ENCODE results near the gene APBA2. TPM values are rescaled to one million over a fixed set of nuclear protein-coding genes. Genes with fewer than 3 reads are reported as not detected.

The APBA2 gene
- total RNA-seq, 1 experiment from 2014 or later, result 18.4 TPM

DNA sequence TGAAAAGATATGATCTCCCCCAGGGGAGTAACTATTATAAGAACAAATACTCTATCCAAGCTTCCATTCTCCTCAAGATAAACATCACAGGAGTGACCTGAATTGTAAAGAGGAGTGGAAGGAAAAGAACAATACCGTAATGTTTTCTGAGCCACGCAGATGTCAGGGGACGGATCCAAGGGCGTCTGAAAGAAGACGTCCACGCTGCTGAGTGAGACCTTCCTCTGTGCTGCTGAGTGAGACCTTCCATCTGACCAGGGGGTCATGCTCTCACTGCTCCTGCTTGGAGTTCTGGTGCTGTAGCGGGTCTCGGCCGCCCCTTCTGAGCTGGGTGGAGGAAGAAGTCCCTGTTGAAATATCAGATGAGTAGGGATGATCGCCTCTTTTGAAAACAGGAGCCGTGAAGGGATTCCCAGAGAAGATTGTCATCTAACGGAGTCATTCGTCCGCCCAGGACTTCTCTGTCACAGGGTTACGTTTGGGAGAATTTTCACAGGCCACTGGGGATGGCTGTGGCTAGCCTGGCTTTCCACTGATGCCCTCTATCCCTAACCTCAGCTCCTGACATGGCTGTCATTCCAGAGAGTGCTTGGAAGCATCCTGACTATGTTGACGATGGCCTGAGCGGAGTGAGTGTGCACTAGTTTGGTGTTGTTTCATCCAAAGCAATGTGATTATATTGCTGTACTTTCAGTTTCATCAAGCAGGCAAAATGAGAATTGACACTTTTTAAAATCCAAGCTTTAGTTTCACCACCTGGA, 184.9 kb downstream of the APBA2 start:
- in situ Hi-C loops (cut with HindIII; ENCODE audit: low pct_unique_long_range_greater_than_20kb, low sequenced_read_pairs), result no loop called here

DNA sequence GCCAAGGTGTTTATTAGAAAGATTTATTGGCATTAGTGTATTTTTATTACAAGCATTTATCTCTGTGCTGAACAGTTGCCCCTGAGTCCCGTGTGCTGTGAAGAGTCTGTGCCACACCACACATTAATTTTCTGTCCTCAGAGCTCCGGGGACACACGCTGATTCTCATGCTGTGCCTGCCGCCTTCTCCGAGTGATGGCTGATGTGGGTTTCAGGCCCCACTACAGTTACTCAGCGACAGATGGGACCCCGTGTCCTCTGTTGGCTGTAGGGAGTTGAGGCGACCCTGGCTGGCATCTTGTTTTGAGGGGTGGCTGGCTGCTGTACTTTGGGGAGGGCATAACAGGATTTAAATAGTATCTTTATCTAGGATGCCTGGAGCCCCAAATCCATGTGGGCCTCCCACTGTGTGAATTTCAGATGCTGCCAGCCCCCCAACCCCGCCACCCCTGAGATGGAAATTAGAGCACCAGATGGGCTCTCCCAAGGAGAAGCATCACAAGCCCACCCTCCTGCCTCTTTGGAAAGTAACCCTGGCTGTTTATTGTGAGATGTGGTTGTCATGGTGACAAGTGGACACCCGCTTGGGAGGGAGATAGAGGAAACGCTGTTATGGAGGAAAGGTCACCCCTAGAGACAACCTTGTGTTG, 185.6 kb downstream of the APBA2 start:
- in situ Hi-C loops (cut with HindIII; ENCODE audit: low pct_unique_long_range_greater_than_20kb, low sequenced_read_pairs), result no loop called here
- DNase-seq (ENCODE audit: low read depth), result no peak

More for the DNA sequence above, 184.9 kb downstream of the APBA2 start:
- DNase-seq (ENCODE audit: low read depth), result no peak

DNA sequence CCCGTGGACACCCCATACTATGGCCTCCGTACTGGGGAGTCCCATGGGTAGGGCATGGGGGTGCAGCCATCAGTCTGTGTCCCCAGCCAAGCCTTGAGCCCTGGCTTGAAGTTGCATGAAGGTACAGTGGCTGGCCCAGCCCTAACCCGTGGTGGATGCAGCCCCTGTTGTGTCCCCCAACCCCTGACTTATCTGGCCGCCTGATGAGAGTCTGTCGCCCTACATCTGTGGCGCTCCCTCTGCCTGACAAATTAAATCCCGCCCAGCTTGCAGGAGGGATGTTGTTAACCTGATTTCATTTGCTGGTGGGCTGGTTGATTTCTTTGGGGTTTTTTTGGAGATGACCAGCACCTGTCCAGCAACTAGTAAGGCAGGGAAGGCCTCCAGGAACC, 186.1 kb downstream of the APBA2 start:
- DNase-seq (ENCODE audit: low read depth), result no peak
- in situ Hi-C loops (cut with HindIII; ENCODE audit: low pct_unique_long_range_greater_than_20kb, low sequenced_read_pairs), result no loop called here

DNA sequence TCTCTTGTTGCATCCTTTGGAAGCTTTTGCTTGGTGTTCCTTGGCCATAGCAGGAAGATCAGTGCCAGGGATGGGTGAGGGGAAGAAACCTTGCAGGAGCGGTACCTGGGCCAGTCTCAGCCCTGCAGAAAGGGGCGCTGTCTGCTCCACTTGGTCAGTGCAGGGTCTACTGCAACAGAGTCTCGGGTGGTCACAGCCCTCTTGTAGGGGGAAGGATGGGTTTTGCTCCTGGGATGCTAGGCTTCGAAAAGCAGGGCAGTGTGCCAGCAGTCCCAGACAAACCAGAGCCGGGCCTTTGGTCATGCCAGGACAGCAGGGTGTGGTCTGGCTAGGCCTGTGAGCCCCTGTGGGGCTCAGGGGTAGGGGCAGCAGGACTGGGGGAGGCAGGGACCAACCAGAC, 186.7 kb downstream of the APBA2 start:
- no peak for DNase-seq (ENCODE audit: low read depth)
- in situ Hi-C loops (cut with HindIII; ENCODE audit: low pct_unique_long_range_greater_than_20kb, low sequenced_read_pairs), result no loop called here

DNA sequence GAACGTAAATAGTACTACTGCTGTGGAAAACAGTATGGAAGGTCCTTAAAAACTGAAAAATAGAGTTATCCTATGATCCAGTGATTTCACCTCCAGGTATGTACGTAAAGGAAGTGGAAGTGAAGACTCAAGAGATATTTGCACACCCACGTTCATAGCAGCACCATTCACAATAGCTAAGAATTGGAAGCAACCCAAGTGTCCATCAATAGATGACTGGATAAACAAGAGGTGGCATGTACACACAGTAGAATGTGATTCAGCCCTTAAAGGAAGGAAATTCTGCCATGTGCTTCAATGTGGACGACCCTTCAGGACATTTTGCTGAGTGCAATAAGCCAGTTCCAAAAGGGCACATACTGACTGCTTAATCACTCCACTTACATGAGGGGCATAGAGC, 188.3 kb downstream of the APBA2 start:
- in situ Hi-C loops (cut with HindIII; ENCODE audit: low pct_unique_long_range_greater_than_20kb, low sequenced_read_pairs), result no loop called here
- no peak for DNase-seq (ENCODE audit: low read depth)

DNA sequence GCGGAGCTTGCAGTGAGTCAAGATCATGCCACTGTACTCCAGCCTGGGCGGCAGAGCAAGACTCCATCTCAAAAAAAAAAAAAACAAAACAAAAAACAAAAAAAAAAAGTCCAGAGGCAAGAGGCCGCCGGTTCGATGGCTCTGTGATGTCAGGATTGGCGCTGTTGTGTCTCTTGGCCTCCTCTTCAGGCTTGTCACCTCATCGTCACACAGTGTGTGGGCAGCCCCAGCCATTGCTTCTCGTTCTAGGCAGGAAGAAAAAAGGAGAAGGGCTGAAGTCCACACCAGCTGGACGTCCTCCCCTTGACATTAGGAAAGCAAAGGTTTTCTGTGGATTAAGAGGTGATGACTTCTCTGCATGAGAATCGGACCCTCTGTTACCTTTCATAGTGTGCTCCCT, 192.8 kb downstream of the APBA2 start:
- in situ Hi-C loops (cut with HindIII; ENCODE audit: low pct_unique_long_range_greater_than_20kb, low sequenced_read_pairs), result no loop called here
- no peak for DNase-seq (ENCODE audit: low read depth)

DNA sequence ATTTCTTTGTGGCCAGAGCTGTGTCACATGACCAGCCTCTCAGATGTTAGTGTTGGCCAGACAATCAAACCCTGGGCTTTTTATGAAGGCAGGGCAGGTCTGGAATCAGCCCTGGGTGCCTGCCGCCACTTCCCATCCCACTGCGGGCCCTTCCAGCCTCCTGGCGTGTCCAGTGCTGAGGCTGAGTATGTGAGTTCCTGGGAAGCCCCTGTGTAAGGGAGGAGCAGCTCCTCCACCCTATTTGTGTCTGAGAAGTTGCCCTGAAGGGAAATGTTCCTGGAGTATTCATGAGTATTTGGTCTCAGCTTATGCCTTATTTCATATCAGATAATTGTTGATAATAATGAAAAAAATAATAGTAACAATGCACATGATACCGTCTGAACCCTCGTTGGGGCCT, 193.7 kb downstream of the APBA2 start:
- in situ Hi-C loops (cut with HindIII; ENCODE audit: low pct_unique_long_range_greater_than_20kb, low sequenced_read_pairs), result no loop called here
- DNase-seq (ENCODE audit: low read depth), result no peak

DNA sequence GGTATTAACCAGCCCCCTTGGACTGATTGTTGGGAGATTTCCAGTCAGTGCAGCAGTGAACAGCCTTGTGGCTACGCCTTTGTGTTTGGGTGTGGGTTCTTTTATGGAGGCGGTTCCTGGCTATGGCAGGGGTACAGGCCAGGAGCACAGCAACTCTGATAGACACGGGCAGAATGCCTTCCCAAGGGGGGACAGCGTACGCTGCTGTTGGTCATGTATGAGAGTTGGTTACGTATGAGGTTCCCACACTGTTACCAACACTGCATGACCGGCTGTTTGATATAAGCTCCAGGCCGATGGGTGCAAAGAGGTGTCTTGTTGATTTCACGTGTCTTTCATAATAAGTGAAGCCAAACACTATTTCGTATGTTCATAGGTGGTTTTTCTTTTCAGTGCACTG, 196.0 kb downstream of the APBA2 start:
- in situ Hi-C loops (cut with HindIII; ENCODE audit: low pct_unique_long_range_greater_than_20kb, low sequenced_read_pairs), result no loop called here
- DNase-seq (ENCODE audit: low read depth), result no peak

DNA sequence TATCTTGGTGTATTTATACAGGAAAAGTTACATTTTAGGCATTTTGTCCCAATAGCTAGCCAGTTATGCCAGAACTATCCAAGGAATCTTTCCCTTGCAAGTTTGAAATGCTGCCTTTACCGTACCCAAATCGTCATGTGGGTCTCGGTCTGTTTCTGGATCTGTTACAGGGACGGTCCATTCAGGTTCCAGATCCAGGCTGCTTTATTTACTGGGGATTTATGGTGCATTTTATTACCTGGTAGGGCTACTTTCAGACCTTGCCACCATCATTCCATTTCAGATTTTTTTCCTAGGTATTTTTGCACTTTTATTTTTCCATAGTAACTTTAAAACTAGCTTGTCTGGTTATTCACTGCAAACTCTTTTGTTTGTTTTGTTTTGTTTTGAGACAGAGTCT, 197.4 kb downstream of the APBA2 start:
- in situ Hi-C loops (cut with HindIII; ENCODE audit: low pct_unique_long_range_greater_than_20kb, low sequenced_read_pairs), result no loop called here
- DNase-seq (ENCODE audit: low read depth), result no peak

DNA sequence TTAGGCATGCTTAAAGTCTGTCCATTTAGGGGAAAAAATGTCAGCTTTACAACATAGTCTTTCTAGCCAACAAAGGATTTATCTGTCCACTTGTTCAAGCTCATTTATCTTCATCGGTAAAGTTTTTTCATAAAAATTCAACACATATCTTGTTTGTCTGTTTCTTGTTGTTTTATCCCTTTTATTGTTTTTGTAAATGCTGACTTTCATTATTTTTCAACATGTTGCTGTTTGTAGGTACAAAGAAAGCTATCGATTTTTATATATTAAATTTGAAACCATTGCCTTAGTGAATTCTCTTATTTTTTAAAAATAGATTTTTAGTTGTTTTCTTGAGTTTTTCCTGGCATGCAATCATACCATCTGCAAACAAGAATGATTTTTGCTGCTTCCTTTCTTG, 198.1 kb downstream of the APBA2 start:
- in situ Hi-C loops (cut with HindIII; ENCODE audit: low pct_unique_long_range_greater_than_20kb, low sequenced_read_pairs), result no loop called here
- DNase-seq (ENCODE audit: low read depth), result no peak

DNA sequence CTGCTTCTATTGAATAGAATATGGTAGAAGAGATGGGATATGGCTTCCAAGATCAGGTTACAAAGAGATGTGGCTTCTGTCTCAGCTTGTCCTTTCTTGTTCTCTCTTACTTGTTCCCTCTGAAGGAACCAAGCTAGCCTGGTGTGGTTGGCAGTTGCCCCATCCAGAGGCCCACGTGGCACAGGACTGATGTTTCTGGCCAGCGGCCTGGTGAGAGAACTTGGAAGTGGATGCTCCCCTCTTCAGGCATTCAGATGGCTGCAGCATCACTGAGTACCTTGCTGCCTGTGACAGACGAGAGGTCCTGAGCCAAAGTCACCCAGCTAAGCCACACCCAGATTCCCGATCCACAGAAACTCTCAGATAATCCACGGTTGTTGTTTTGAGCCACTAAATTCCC, 200.2 kb downstream of the APBA2 start:
- DNase-seq (ENCODE audit: low read depth), result no peak
- in situ Hi-C loops (cut with HindIII; ENCODE audit: low pct_unique_long_range_greater_than_20kb, low sequenced_read_pairs), result no loop called here

DNA sequence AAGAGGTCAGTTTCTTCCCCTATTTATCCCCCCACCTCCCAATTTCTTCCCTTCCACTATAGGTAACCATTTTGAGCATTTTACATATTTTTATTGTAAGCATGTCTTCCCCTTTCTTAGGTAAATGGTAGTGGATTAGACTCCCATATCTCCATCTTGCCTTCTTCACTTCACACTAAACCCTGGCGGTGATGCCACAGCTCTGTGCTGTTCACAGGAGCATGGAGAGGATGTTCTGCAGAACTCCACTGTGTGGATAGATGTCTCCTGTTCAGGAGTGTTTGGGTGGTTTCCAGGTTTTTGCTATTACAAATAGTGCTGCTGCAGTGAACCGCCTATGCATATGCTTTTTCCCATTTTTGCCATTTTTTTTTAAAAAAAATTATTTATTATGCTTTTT, 201.1 kb downstream of the APBA2 start:
- in situ Hi-C loops (cut with HindIII; ENCODE audit: low pct_unique_long_range_greater_than_20kb, low sequenced_read_pairs), result no loop called here
- no peak for DNase-seq (ENCODE audit: low read depth)

DNA sequence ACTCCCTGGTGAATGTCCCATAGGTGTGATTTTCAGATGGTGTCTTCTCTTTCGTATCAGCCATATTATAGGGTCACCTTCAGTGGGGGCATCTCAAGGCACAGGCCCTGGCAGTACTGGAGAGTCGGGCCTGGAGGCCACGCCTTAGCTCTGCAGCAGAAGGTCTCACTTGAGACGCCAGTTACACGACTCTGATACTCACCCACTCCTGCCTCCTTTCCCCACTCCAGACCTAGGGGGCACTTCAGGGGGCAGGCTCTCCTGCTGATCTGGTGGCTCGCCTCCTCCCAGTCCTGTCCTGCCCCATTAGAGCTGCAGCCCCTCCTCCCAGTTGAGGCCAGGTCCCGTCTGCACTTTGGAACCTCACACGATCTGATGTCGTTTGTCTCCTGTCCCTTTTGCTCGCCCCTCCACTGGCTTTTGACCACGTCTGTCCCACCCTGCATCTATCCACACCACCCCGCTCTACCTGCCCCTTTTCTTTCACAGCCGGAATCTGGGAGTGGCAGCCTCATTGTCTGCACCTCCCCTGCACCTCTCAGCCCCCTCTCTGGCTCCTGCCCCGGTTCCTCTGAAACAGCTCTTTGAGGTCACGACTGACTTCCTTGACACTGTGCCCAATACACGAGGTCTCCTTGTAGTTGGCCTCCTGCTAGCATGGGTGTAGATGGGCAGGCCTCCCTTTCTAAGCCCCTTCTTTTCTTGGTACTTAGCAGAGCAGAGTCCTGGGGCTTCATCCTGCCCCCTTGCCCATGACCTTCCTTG, 201.9 kb downstream of the APBA2 start:
- in situ Hi-C loops (cut with HindIII; ENCODE audit: low pct_unique_long_range_greater_than_20kb, low sequenced_read_pairs), result no loop called here
- no peak for DNase-seq (ENCODE audit: low read depth)

DNA sequence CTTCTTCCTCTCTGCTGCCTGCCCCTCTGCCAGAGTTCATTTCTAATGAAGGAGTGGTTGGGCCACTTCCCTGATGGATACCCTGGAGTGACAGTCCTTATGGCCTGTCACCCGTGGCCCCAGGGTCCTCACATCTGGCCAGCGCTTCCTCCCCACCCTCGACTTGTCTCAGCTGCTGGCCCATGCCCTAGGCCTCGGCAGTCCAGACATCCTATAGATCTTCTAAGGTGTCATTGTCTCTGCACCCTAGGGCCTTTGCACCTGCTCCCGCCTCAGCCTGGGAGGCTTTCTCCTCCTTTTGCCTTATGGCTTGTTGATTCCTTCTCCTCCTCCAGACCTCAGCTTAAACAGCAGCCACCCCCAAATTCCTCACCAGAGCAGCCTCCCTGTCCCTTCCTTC, 202.9 kb downstream of the APBA2 start:
- in situ Hi-C loops (cut with HindIII; ENCODE audit: low pct_unique_long_range_greater_than_20kb, low sequenced_read_pairs), result no loop called here
- DNase-seq (ENCODE audit: low read depth), result no peak

DNA sequence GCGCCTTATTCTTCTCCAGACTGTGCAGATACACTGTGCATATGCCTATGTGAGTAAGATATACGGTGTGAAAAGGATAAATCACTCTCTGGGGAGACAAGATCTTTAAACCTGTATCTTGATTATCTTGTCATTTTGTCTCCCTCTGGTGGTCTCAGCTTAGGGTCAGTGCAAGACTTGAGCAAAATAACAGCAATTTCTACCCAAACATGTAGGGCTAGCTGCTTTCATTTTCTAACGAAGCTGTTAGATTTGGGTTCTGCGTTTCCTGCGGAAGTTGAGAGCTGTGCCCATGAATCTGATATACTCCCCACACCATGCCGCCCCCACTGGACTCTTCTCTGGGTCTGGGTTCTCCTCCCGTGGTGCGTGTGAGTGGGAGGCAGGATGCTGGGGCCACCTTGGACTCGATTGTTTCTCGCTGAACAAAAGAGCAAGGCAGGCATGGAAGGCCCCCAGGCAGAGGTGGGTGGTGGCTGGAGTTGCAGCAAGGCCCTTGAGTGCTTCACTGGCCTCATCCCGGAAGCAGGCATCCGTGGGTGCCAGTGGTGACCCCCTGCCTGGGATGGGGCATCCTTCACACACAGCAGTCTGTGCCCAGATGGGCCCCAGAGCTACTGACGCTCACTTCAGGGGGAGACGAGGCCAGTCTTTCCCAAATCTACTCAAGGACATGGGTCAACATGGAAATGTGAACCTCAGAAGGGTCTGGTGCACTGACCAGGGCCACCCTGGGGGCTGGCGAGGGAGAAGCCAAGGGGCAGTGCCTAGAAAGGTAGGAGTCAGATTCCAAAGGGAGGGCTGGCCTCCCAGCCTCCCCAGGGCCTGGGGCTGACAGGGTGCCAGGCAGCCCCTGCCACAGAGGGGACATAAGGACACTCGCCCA, 204.2 kb downstream of the APBA2 start:
- in situ Hi-C loops (cut with HindIII; ENCODE audit: low pct_unique_long_range_greater_than_20kb, low sequenced_read_pairs), result no loop called here
- no peak for DNase-seq (ENCODE audit: low read depth)

DNA sequence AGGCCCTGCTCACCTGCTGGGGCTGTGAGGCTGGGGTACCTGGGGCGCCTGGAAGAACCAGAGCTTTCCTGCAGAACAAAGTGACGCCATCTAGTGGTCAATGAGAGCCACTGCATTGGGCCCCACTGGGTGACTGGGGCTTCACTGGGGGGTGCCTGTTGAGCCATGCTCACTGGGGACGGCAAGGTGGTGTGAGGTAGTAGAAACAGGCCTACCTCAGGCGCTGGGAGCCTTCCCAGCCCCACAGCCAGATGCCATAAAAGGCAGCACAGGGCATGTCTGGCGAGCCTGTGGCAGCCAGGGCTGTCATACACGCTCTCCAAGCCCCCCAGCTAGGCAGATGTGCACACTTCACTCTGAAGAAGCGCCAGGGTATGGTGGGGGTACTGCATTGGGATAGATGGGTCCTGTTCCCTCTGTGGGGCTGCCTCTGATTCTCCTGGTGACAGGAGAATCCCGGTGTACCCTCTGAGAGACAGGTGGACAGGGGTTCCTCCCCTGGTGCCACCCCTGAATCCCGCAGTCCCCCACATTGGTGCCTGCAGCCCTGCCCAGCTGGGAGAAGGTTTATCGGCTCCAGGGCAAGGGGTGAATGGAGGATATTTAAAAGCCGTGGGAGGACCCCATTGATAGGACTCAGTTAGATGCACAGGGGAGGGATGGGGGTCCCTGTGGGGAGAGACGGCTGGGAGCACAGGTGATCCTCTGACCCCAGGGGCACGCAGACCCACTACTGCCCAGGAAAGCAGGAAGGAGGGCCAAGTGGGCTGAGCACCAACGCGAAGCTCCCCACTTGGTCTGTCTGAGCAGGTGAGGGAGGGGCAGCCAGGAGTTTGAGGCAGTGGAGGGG, 205.1 kb downstream of the APBA2 start:
- in situ Hi-C loops (cut with HindIII; ENCODE audit: low pct_unique_long_range_greater_than_20kb, low sequenced_read_pairs), result no loop called here
- no peak for DNase-seq (ENCODE audit: low read depth)

DNA sequence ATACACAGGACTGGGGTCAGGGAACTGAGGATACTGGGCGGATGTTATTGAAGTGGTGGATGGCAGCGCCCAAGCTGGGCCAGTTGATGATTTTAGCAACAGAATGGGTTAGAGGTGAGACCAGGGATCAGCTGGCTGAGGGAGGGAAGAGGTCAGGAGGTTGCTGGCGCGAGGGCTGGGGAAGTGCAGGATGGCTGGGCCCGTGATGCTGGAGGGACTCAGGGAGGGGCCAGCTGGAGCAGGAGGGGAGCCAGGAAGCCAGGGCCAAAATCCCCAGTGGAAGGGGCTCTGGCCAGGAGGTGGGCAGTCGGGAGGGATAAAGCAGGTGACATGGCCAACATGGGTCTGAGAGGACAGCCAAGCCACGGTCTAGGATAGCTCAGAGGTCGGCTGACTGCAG, 205.9 kb downstream of the APBA2 start:
- DNase-seq (ENCODE audit: low read depth), result no peak
- in situ Hi-C loops (cut with HindIII; ENCODE audit: low pct_unique_long_range_greater_than_20kb, low sequenced_read_pairs), result no loop called here

Data from Caki2 (cell line).